ENCODE results near the gene ISOC2. TPM values are rescaled to one million over a fixed set of nuclear protein-coding genes. Genes with fewer than 3 reads are reported as not detected.

The ISOC2 gene
- total and polyA plus RNA-seq, 9 of the 15 experiments (the other 6 are each of a cell fraction or from before 2014, with no cell fraction given) = 1.2 to 229 (median 58.3) TPM

DNA sequence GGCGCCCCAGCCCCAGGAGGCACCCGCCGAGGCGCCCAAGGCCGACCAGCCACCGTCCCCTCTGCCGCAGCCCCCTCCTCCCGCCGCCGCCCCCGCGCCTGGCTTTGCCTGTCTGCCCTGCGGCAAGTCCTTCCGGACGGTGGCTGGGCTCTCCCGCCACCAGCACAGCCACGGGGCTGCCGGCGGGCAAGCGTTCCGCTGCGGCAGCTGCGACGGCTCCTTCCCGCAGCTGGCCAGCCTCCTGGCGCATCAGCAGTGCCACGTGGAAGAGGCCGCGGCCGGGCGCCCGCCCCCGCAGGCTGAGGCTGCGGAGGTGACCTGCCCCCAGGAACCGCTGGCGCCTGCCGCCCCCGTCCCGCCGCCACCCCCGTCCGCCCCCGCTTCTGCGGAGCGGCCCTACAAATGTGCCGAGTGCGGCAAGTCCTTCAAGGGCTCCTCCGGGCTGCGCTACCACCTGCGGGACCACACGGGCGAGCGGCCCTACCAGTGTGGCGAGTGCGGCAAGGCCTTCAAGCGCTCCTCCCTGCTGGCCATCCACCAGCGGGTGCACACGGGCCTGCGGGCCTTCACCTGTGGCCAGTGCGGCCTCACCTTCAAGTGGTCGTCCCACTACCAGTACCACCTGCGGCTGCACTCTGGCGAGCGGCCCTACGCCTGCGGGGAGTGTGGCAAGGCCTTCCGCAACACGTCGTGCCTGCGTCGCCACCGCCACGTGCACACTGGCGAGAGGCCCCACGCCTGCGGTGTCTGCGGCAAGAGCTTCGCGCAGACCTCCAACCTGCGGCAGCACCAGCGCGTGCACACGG lies 20.9 kb upstream of the ISOC2 start:
- FAIRE-seq (no peak), ATAC-seq (no peak), DNase-seq (ENCODE audit: extremely low read depth in 1 of 4, low spot score in 3 of 4) (no peak)
- Histone ChIP-seq H3K27me3 (ENCODE audit: control insufficient read depth in 2 of 2, insufficient read depth in 2 of 2, low read length in 2 of 2) (no peaks in the 10 kb centered on the region), H4K20me1 (replicated peaks; ENCODE audit: control insufficient read depth, insufficient read depth, low read length) (no peaks in the 10 kb centered on the region), H3K9me3 (replicated peaks; ENCODE audit: control insufficient read depth, insufficient read depth, low read depth, low read length) (no peaks in the 10 kb centered on the region), H3K79me2 (ENCODE audit: control insufficient read depth, insufficient read depth, low read length) (peaks cover 31% of the 10 kb centered on the region), H3K9ac (ENCODE audit: insufficient read depth in 1 of 2, low read depth in 2 of 2, low read length in 2 of 2) (no peak overlapping the region), H3K27ac (ENCODE audit: extremely low read depth, low read depth, low read length) (no peak overlapping the region), H3K36me3 (ENCODE audit: control insufficient read depth, insufficient read depth, low read length) (peaks cover 32% of the 10 kb centered on the region), H2AFZ (ENCODE audit: low read depth, low read length) (no peak overlapping the region), H3K4me3 (no peak overlapping the region), H3K4me1 (replicated peaks in 1 of 2; ENCODE audit: control insufficient read depth in 2 of 2, insufficient read depth in 2 of 2, low read length in 2 of 2) (peaks cover 26 to 69% of the 10 kb centered on the region in 2 experiments), H3K9me1 (ENCODE audit: control insufficient read depth, insufficient read depth, low read length) (no peaks in the 10 kb centered on the region), H3K4me2 (ENCODE audit: insufficient read depth, low read length) (no peak overlapping the region)
- 97% methylated on average over 36 of the region's 83 CpGs for WGBS (ENCODE audit: insufficient coverage, low coverage, missing lambda C conversion rate)
- no TSS peak for BruUV-seq (replicated peaks)
- TF ChIP-seq RBM22 (IDR thresholded peaks at IDR 0.05; ENCODE audit: low read depth, low read length, poor library complexity, severe bottlenecking) (peak; percentile 35), BRF1 (IDR thresholded peaks at IDR 0.05; ENCODE audit: borderline replicate concordance, extremely low read depth, insufficient read length) (no peak), POLR2G (IDR thresholded peaks at IDR 0.05; ENCODE audit: low read depth, low read length) (peak; percentile 34), PCBP1 (IDR thresholded peaks at IDR 0.05; ENCODE audit: low read depth, low read length, poor library complexity, severe bottlenecking) (peak; percentile 41), HDAC3 (IDR thresholded peaks at IDR 0.05; ENCODE audit: borderline replicate concordance, partially characterized antibody) (no peak), ZNF584 (CRISPR knock-in tag; IDR thresholded peaks at IDR 0.05; ENCODE audit: low read depth) (no peak), ETV5 (CRISPR knock-in tag; IDR thresholded peaks at IDR 0.05; ENCODE audit: low read depth) (no peak), RBFOX2 (IDR thresholded peaks at IDR 0.05; ENCODE audit: low read depth, low read length) (peak; percentile 62; the same call in 1 of the 2 replicates)
- TF ChIP-seq, protein P1, sequence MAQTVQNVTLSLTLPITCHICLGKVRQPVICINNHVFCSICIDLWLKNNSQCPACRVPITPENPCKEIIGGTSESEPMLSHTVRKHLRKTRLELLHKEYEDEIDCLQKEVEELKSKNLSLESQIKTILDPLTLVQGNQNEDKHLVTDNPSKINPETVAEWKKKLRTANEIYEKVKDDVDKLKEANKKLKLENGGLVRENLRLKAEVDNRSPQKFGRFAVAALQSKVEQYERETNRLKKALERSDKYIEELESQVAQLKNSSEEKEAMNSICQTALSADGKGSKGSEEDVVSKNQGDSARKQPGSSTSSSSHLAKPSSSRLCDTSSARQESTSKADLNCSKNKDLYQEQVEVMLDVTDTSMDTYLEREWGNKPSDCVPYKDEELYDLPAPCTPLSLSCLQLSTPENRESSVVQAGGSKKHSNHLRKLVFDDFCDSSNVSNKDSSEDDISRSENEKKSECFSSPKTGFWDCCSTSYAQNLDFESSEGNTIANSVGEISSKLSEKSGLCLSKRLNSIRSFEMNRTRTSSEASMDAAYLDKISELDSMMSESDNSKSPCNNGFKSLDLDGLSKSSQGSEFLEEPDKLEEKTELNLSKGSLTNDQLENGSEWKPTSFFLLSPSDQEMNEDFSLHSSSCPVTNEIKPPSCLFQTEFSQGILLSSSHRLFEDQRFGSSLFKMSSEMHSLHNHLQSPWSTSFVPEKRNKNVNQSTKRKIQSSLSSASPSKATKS (CRISPR knock-in tag; IDR thresholded peaks at IDR 0.05) = no peak
- in situ Hi-C loops (cut with MboI) (no loop called here), intact Hi-C loops (cut with micrococcal nuclease) (no loop called here)
- ChIA-PET POLR2A (interaction anchor here (0.6 to 1.0 kb wide), 2 partner anchors 16 to 87 kb away, joined by 3 to 5 read pairs; no protein-coding TSS in a partner anchor), CTCF (ENCODE audit: low intra/inter-chr PET ratio) (no interaction called here)
